GM10266 (cell line): Measurements from ENCODE around the gene KLF3.

Experiments used
- DNase-seq: peaks from one replicate; pipeline ENCODE4 v3.0.0; 2012; ENCODE audit errors: extremely low spot score
- CTCF ChIP-seq: IDR thresholded peaks from 2 replicates; pipeline ENCODE4 v1.5.1; 2012; ENCODE audit warnings: mild to moderate bottlenecking, low read depth; ENCODE audit not compliant: control insufficient read depth, insufficient read depth; ENCODE audit errors: missing control alignments

KLF3 gene

GRCh38 chr4:38740303-38740702 lies 76.3 kb downstream of the KLF3 start:
- TF ChIP-seq CTCF: no peak
- DNase-seq: no peak

- no peak for DNase-seq
- no peak for TF ChIP-seq CTCF
These were observed 79.9 kb downstream of the KLF3 start for GRCh38 chr4:38743866-38744265.

- TF ChIP-seq CTCF: no peak
- no peak for DNase-seq
These were observed 81.9 kb downstream of the KLF3 start for GRCh38 chr4:38745881-38746280.

- TF ChIP-seq CTCF: no peak
These were observed 83.6 kb downstream of the KLF3 start for GRCh38 chr4:38747629-38748028.

GRCh38 chr4:38749336-38749735 lies 85.3 kb downstream of the KLF3 start:
- no peak for DNase-seq
- TF ChIP-seq CTCF: no peak

More at GRCh38 chr4:38747629-38748028, 83.6 kb downstream of the KLF3 start:
- DNase-seq: no peak
